ENCODE data around the gene RANGAP1.

- TF ChIP-seq EZH2 (IDR thresholded peaks at IDR 0.05; ENCODE audit: borderline replicate concordance, insufficient read depth, low read depth, low read length, poor library complexity, severe bottlenecking) (no peak), CTCF (IDR thresholded peaks at IDR 0.05) (no peak)
Observed at GRCh38 chr22:41280065-41280464, 5.9 kb downstream of the RANGAP1 start.

All from B cell (primary cell).